Lung (tissue), 12 donors: ENCODE results near the gene TTC4. TPM values are rescaled to one million over a fixed set of nuclear protein-coding genes. Genes with fewer than 3 reads are reported as not detected.

Source experiments
- ATAC-seq: fragments of 200-7000 bp; cut with Tn5 transposase; one replicate; pipeline ENCODE4 v1.9.1; 2020; ENCODE audit warnings: moderate number of reproducible peaks; ENCODE audit not compliant: insufficient read depth, low FRiP score
- DNase-seq, 3 donors: peaks; one replicate each; pipeline ENCODE4 v3.0.0-alpha.2; 2013 to 2017
- H3K27ac ChIP-seq, 2 donors: one replicate each; pipeline ENCODE4 v1.5.1; 2013; ENCODE audit warnings: mild to moderate bottlenecking in 2 of 2, moderate library complexity in 2 of 2, control low read depth in 1 of 2, inconsistent platforms in 1 of 2, low read depth in 1 of 2, low read length in 1 of 2
- H3K27me3 ChIP-seq, 3 donors: one replicate each; pipeline ENCODE4 v1.5.1; 2013; ENCODE audit warnings: low read length in 2 of 3; ENCODE audit not compliant: control insufficient read depth in 3 of 3, insufficient read depth in 3 of 3
- H3K36me3 ChIP-seq, 4 donors: one replicate each; pipeline ENCODE4 v1.5.1; 2013; ENCODE audit warnings: low read length in 4 of 4, mild to moderate bottlenecking in 1 of 4, moderate library complexity in 1 of 4; ENCODE audit not compliant: control insufficient read depth in 4 of 4, insufficient read depth in 4 of 4
- H3K4me1 ChIP-seq, 5 donors: one replicate each; pipeline ENCODE4 v1.5.1; 2013; ENCODE audit warnings: low read length in 5 of 5, mild to moderate bottlenecking in 2 of 5, moderate library complexity in 1 of 5; ENCODE audit not compliant: control insufficient read depth in 5 of 5, insufficient read depth in 5 of 5
- H3K4me3 ChIP-seq: one replicate; pipeline ENCODE4 v1.5.1; 2013; ENCODE audit warnings: mild to moderate bottlenecking, control low read depth, moderate library complexity
- H3K9ac ChIP-seq, 2 donors: one replicate each; pipeline ENCODE4 v1.5.1; 2013; ENCODE audit warnings: low read length in 2 of 2, control low read depth in 1 of 2; ENCODE audit not compliant: insufficient read depth in 1 of 2
- H3K9me3 ChIP-seq, 4 donors: one replicate each; pipeline ENCODE4 v1.5.1; 2013; ENCODE audit warnings: low read length in 3 of 4, mild to moderate bottlenecking in 1 of 4, moderate library complexity in 1 of 4; ENCODE audit not compliant: control insufficient read depth in 4 of 4, insufficient read depth in 3 of 4
- WGBS, 2 donors: extraction: QIAGEN DNeasy Blood & Tissue Kit; methylation state at CpG; one replicate each; pipeline ENCODE4 v1.1.7; 2013; 5-methylcytosine and 5-hydroxymethylcytosine counted together
- polyA plus RNA-seq, 2 donors: library from polyadenylated mRNA; stranded (reverse); fragments of 200-250 nt; gene quantifications; one replicate each; pipeline ENCODE4 v1.2.1, GENCODE V29; 2013
- total RNA-seq, 2 donors: library from RNA; depleted of rRNA in 1 of 2; stranded (reverse); fragments of >200 nt in 1 of 2; gene quantifications; one replicate each; pipeline ENCODE4 v1.2.1, GENCODE V29; 2014 to 2021
- TF ChIP-seq, protein P1 (sequence below): IDR thresholded peaks from 2 replicates; pipeline ENCODE4 v1.5.1; 2012; ENCODE audit warnings: mild to moderate bottlenecking; ENCODE audit errors: control extremely low read depth, extremely low read depth
- donor health status: control.
- donor health status: control.
- donor health status: Bipolar disorder and iron deficiency.
- donor health status: healthy.
- donor health status: DM: yes; HTN: yes; CAD: no.

Gene TTC4
- total and polyA plus RNA-seq, 4 donors = 11.6 to 18.4 (median 16.7) TPM

DNA sequence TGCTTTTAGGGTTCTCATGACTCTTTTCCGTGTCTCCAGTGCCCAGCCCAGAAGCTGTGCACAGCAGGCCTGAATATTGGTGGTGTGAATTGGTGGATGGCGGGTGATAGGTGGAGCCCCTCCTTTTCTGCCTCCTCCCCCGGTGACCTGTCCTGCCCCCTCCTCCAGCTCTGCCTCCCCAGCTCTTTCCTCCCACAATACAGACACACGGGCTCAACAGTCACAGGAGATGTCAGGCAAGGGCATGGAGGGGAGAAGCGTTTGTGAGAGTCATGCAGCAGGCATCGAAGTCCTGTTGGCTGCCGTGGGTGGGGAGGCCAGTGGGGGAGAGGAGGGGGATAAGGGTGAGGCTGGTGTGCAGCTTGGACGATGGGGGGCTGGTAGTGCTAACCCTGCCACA is 17.3 kb upstream of the TTC4 start:
- Histone ChIP-seq H3K27me3 (no peaks in the 10 kb centered on the region), H3K9me3 (no peaks in the 10 kb centered on the region), H3K4me3 (no peak overlapping the region), H3K4me1 (no peaks in the 10 kb centered on the region), H3K36me3 (peaks cover 0 to 5% (median 0%) of the 10 kb centered on the region in 4 donors), H3K9ac (no peak overlapping the region), H3K27ac (no peak overlapping the region)
- ATAC-seq (no peak), DNase-seq (no peak)
- 64 to 83% methylated on average over 8 of the region's 8 CpGs for WGBS, 2 donors
- TF ChIP-seq, protein P1, sequence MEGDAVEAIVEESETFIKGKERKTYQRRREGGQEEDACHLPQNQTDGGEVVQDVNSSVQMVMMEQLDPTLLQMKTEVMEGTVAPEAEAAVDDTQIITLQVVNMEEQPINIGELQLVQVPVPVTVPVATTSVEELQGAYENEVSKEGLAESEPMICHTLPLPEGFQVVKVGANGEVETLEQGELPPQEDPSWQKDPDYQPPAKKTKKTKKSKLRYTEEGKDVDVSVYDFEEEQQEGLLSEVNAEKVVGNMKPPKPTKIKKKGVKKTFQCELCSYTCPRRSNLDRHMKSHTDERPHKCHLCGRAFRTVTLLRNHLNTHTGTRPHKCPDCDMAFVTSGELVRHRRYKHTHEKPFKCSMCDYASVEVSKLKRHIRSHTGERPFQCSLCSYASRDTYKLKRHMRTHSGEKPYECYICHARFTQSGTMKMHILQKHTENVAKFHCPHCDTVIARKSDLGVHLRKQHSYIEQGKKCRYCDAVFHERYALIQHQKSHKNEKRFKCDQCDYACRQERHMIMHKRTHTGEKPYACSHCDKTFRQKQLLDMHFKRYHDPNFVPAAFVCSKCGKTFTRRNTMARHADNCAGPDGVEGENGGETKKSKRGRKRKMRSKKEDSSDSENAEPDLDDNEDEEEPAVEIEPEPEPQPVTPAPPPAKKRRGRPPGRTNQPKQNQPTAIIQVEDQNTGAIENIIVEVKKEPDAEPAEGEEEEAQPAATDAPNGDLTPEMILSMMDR = no peak

GRCh38 chr1:54699936-54700525 is 15.6 kb upstream of the TTC4 start:
- TF ChIP-seq, protein P1 = no peak
- Histone ChIP-seq H3K9ac (no peak overlapping the region), H3K9me3 (no peaks in the 10 kb centered on the region), H3K27ac (no peak overlapping the region), H3K4me1 (no peaks in the 10 kb centered on the region), H3K4me3 (no peak overlapping the region), H3K27me3 (no peaks in the 10 kb centered on the region), H3K36me3 (peaks cover 0 to 9% (median 0%) of the 10 kb centered on the region in 4 donors)
- WGBS, 2 donors = 87 to 92% methylated on average over 11 of the region's 11 CpGs
- DNase-seq (no peak), ATAC-seq (no peak)

- no peak overlapping the region for H3K27ac ChIP-seq
- no peak for DNase-seq
Measured at GRCh38 chr1:54701066-54701465, 14.6 kb upstream of the TTC4 start.

More at GRCh38 chr1:54701066-54701465, 14.6 kb upstream of the TTC4 start:
- Histone ChIP-seq H3K27me3 (no peaks in the 10 kb centered on the region), H3K4me3 (no peak overlapping the region), H3K4me1 (no peaks in the 10 kb centered on the region), H3K9me3 (no peaks in the 10 kb centered on the region), H3K36me3 (peaks cover 0 to 9% (median 0%) of the 10 kb centered on the region in 4 donors), H3K9ac (no peak overlapping the region)
- 96 to 97% methylated on average over 9 of the region's 9 CpGs for WGBS, 2 donors
- TF ChIP-seq, protein P1 = no peak
- no peak for ATAC-seq
